H1 (cell line): ENCODE data around the gene AIF1L. TPM values are rescaled to one million over a fixed set of nuclear protein-coding genes. Genes with fewer than 3 reads are reported as not detected.

Experiments used
- CTCF ChIA-PET: fragments of 300-600 bp; sonication (Branson Sonifier 250); formaldehyde crosslinking; loops from one replicate; lab custom pipeline; 2021; ENCODE audit not compliant: partially characterized antibody; lab: Charles Lee
- POLR2A ChIA-PET: fragments of 300-600 bp; sonication (Branson Sonifier 250); formaldehyde crosslinking; loops from one replicate; lab custom pipeline; 2021; ENCODE audit warnings: inconsistent platforms; ENCODE audit not compliant: partially characterized antibody; lab: Charles Lee
- DNase-seq, 2 experiments: peaks; one replicate each; pipeline versions ENCODE4 v3.0.0 to v3.0.0-alpha.2; 2010 to 2022; ENCODE audit warnings: low spot score in 2 of 2, low read depth in 1 of 2, mixed read lengths in 1 of 2
- FAIRE-seq: peaks from 2 replicates; lab custom pipeline; 2011; peaks lifted over from hg19 to GRCh38; lab: Jason Lieb, UNC
- H2AFZ ChIP-seq: 2 replicates; pipeline ENCODE4 v1.8.1; 2012; ENCODE audit warnings: low read length, inconsistent platforms
- H2AK5ac ChIP-seq: 2 replicates; pipeline ENCODE4 v1.6.1; 2013; ENCODE audit warnings: low read depth, low read length
- H2BK120ac ChIP-seq: replicated peaks from 2 replicates; pipeline ENCODE3; 2013; ENCODE audit warnings: low read depth, low read length, inconsistent platforms
- H2BK12ac ChIP-seq: 2 replicates; pipeline ENCODE4 v1.6.1; 2013; ENCODE audit warnings: low read depth, low read length
- H2BK15ac ChIP-seq: 2 replicates; pipeline ENCODE4 v1.6.1; 2013; ENCODE audit warnings: low read length
- H2BK20ac ChIP-seq: 2 replicates; pipeline ENCODE4 v1.6.1; 2013; ENCODE audit warnings: low read length
- H2BK5ac ChIP-seq: 2 replicates; pipeline ENCODE4 v1.6.1; 2013; ENCODE audit warnings: low read depth, low read length
- H3K14ac ChIP-seq: 2 replicates; pipeline ENCODE4 v1.6.1; 2013; ENCODE audit warnings: inconsistent platforms; ENCODE audit not compliant: insufficient read length
- H3K18ac ChIP-seq: 2 replicates; pipeline ENCODE4 v1.6.1; 2013; ENCODE audit warnings: low read length; ENCODE audit errors: extremely low read depth
- H3K23ac ChIP-seq: 2 replicates; pipeline ENCODE4 v1.6.1; 2013; ENCODE audit warnings: inconsistent platforms; ENCODE audit not compliant: insufficient read length
- H3K23me2 ChIP-seq: 2 replicates; pipeline ENCODE4 v1.6.1; 2013; ENCODE audit warnings: low read depth, low read length
- H3K27ac ChIP-seq: 2 replicates; pipeline ENCODE4 v1.6.1; 2011; ENCODE audit warnings: low read depth, low read length, inconsistent platforms
- H3K27me3 ChIP-seq, 4 experiments: replicated peaks in 1 of 4; 1 replicate in 1 of 4; 2 replicates in 3 of 4; pipeline versions ENCODE4 v1.6.1 to v1.8.1; 2011 to 2013; ENCODE audit warnings: low read length in 3 of 4, mild to moderate bottlenecking in 3 of 4, inconsistent platforms in 2 of 4, mixed read lengths in 2 of 4, moderate library complexity in 1 of 4; ENCODE audit not compliant: control insufficient read depth in 3 of 4, insufficient read depth in 3 of 4; ENCODE audit errors: extremely low read depth in 1 of 4
- H3K36me3 ChIP-seq, 4 experiments: 2 replicates each; pipeline versions ENCODE4 v1.6.1 to v1.8.1; 2011 to 2013; ENCODE audit warnings: mild to moderate bottlenecking in 4 of 4, low read length in 3 of 4, moderate library complexity in 2 of 4, control low read depth in 1 of 4, inconsistent platforms in 1 of 4; ENCODE audit not compliant: insufficient read depth in 4 of 4, control insufficient read depth in 2 of 4
- H3K4ac ChIP-seq: replicated peaks from 2 replicates; pipeline ENCODE3; 2013; ENCODE audit warnings: low read length, low read depth, mixed read lengths, inconsistent platforms; ENCODE audit not compliant: insufficient read length
- H3K4me1 ChIP-seq, 4 experiments: replicated peaks in 1 of 4; 1 replicate in 1 of 4; 2 replicates in 3 of 4; pipeline versions ENCODE4 v1.6.1 to v1.8.1; 2011 to 2013; ENCODE audit warnings: low read length in 3 of 4, inconsistent platforms in 2 of 4, mixed read lengths in 1 of 4; ENCODE audit not compliant: insufficient read depth in 4 of 4, control insufficient read depth in 3 of 4
- H3K4me2 ChIP-seq, 2 experiments: 2 replicates each; pipeline versions ENCODE4 v1.6.1 to v1.8.1; 2011 to 2013; ENCODE audit warnings: low read depth in 2 of 2, low read length in 2 of 2, control low read depth in 1 of 2, inconsistent platforms in 1 of 2, mild to moderate bottlenecking in 1 of 2; ENCODE audit not compliant: insufficient read depth in 1 of 2
- H3K4me3 ChIP-seq, 4 experiments: fragments of 200-600, 300-600 bp in 1 of 4; sonication (generic), shearing (Covaris generic), sonication (Bioruptor Twin) in 1 of 4; 2 replicates each; pipeline versions ENCODE4 v1.5.1 to v1.8.1; 2011 to 2016; ENCODE audit warnings: low read length in 4 of 4, low read depth in 3 of 4, control low read depth in 2 of 4, inconsistent platforms in 2 of 4, mild to moderate bottlenecking in 2 of 4, mixed read lengths in 1 of 4, moderate library complexity in 1 of 4; ENCODE audit not compliant: insufficient read depth in 2 of 4; ENCODE audit errors: extremely low read depth in 1 of 4
- H3K56ac ChIP-seq: replicated peaks from 2 replicates; pipeline ENCODE3; 2013; ENCODE audit warnings: low read depth, mild to moderate bottlenecking, mixed read lengths, low read length, inconsistent platforms; ENCODE audit not compliant: insufficient read length
- H3K79me1 ChIP-seq: 2 replicates; pipeline ENCODE4 v1.6.1; 2013; ENCODE audit warnings: low read depth, low read length, control low read depth
- H3K79me2 ChIP-seq, 2 experiments: 2 replicates each; pipeline versions ENCODE4 v1.6.1 to v1.8.1; 2012 to 2013; ENCODE audit warnings: low read length in 2 of 2, mild to moderate bottlenecking in 2 of 2, inconsistent platforms in 1 of 2; ENCODE audit not compliant: insufficient read depth in 2 of 2, control insufficient read depth in 1 of 2
- H3K9ac ChIP-seq, 4 experiments: replicated peaks in 1 of 4; 1 replicate in 1 of 4; 2 replicates in 3 of 4; pipeline versions ENCODE4 v1.6.1 to v1.8.1; 2011 to 2013; ENCODE audit warnings: low read depth in 3 of 4, low read length in 3 of 4, control low read depth in 2 of 4, mild to moderate bottlenecking in 2 of 4, moderate library complexity in 2 of 4, inconsistent platforms in 1 of 4; ENCODE audit errors: extremely low read depth in 1 of 4
- H3K9me3 ChIP-seq, 2 experiments: 2 replicates each; pipeline versions ENCODE4 v1.6.1 to v1.8.1; 2012 to 2013; ENCODE audit warnings: mild to moderate bottlenecking in 2 of 2, moderate library complexity in 2 of 2, control low read depth in 1 of 2, inconsistent platforms in 1 of 2, low read depth in 1 of 2, low read length in 1 of 2, mixed read lengths in 1 of 2; ENCODE audit not compliant: insufficient read depth in 2 of 2
- H4K20me1 ChIP-seq, 2 experiments: replicated peaks in 1 of 2; 2 replicates each; pipeline versions ENCODE3 to v1.8.1; 2011 to 2013; ENCODE audit warnings: inconsistent platforms in 2 of 2, low read length in 2 of 2, mild to moderate bottlenecking in 1 of 2; ENCODE audit not compliant: insufficient read depth in 2 of 2, control insufficient read depth in 1 of 2
- H4K5ac ChIP-seq: 2 replicates; pipeline ENCODE4 v1.6.1; 2013; ENCODE audit warnings: low read length, low read depth, mixed read lengths, inconsistent platforms; ENCODE audit not compliant: insufficient read length
- H4K8ac ChIP-seq: 2 replicates; pipeline ENCODE4 v1.8.0; 2013; ENCODE audit warnings: mild to moderate bottlenecking, moderate library complexity, low read length, inconsistent platforms; ENCODE audit not compliant: insufficient read depth; ENCODE audit errors: extremely low read depth
- H4K91ac ChIP-seq: replicated peaks from 2 replicates; pipeline ENCODE3; 2013; ENCODE audit warnings: low read length, mixed read lengths, inconsistent platforms; ENCODE audit not compliant: insufficient read length
- ASH2L ChIP-seq: fragments of 200-600, 300-600 bp; sonication (generic); IDR thresholded peaks from one replicate; pipeline ENCODE4 v1.7.1; 2017; ENCODE audit warnings: low read length
- ATF3 ChIP-seq: IDR thresholded peaks from 2 replicates; pipeline ENCODE4 v1.6.1; 2011; ENCODE audit warnings: low read depth, mild to moderate bottlenecking, low read length; ENCODE audit not compliant: insufficient read depth
- NANOG ChIP-seq: IDR thresholded peaks from 2 replicates; pipeline ENCODE4 v1.6.1; 2011; ENCODE audit warnings: low read length, low read depth, mild to moderate bottlenecking, inconsistent platforms; ENCODE audit not compliant: insufficient read depth, poor library complexity, severe bottlenecking
- RNF2 ChIP-seq: fragments of 200-900, 300-1000 bp; sonication (generic); IDR thresholded peaks from 2 replicates; pipeline ENCODE4 v1.7.1; 2016; ENCODE audit warnings: borderline replicate concordance, low read depth, mild to moderate bottlenecking, antibody characterized with exemption, low read length; ENCODE audit not compliant: poor library complexity, severe bottlenecking; ENCODE audit errors: missing control alignments
- SP4 ChIP-seq: IDR thresholded peaks from 2 replicates; pipeline ENCODE4 v1.6.1; 2012; ENCODE audit warnings: low read length, inconsistent platforms
- SUZ12 ChIP-seq: fragments of 200-600 bp; sonication (generic); IDR thresholded peaks from 2 replicates; pipeline ENCODE4 v1.6.1; 2012; ENCODE audit warnings: mild to moderate bottlenecking, inconsistent platforms, low read length, moderate library complexity, mixed read lengths
- WGBS, 2 experiments: shearing (Covaris generic) in 1 of 2; methylation state at CpG; one replicate each; pipeline versions ENCODE4 v1.1.6 to v1.1.7; 2013 to 2015; ENCODE audit warnings: low lambda C conversion rate in 2 of 2, mixed read lengths in 2 of 2, inconsistent platforms in 1 of 2, low coverage in 1 of 2, missing lambda C conversion rate in 1 of 2; ENCODE audit not compliant: insufficient replicate concordance in 2 of 2, insufficient coverage in 1 of 2, insufficient read length in 1 of 2; ENCODE audit errors: extremely low coverage in 1 of 2, missing lambda C conversion rate in 1 of 2; 5-methylcytosine and 5-hydroxymethylcytosine counted together
- polyA plus RNA-seq, 7 experiments: library from polyadenylated mRNA; depleted of rRNA in 3 of 7; stranded (reverse) in 5 of 7; unstranded in 2 of 7; fragments of >200 nt in 5 of 7; fragments of 200-250 nt in 2 of 7; gene quantifications; 1 replicate in 5 of 7; 2 replicates in 1 of 7; 4 replicates in 1 of 7; pipeline versions ENCODE4 v1.2.1 to v1.2.3, GENCODE V29; 2011 to 2013; ENCODE audit warnings: missing spikeins in 2 of 7, mixed read lengths in 2 of 7
- total RNA-seq: library from RNA; stranded (reverse); fragmentation: NEBNext Ultra II Directional; extraction: Animal tissue kit (Norgen Biotek cat#: 25700); gene quantifications from 2 replicates; pipeline ENCODE4 v1.2.1, GENCODE V29; 2021

AIF1L gene
- total and polyA plus RNA-seq, 2 of the 8 experiments (the other 6 are each of a cell fraction or from before 2014, with no cell fraction given), result 70.7 to 149 TPM

GRCh38 chr9:131092030-131092429, 4.3 kb upstream of the AIF1L start:
- Histone ChIP-seq H3K4me3 (no peak overlapping the region), H3K27ac (no peak overlapping the region), H3K18ac (no peak overlapping the region), H3K9me3 (no peaks in the 10 kb centered on the region), H4K5ac (no peak overlapping the region), H3K56ac (no peak overlapping the region), H2BK120ac (no peak overlapping the region), H3K23ac (no peak overlapping the region), H2AFZ (no peak overlapping the region), H3K27me3 (no peaks in the 10 kb centered on the region; a peak in 2 of 7 replicates), H3K23me2 (peaks cover 2% of the 10 kb centered on the region; the same call in 1 of the 2 replicates), H2AK5ac (no peak overlapping the region), H2BK15ac (0 out of 2 replicates have a peak overlapping the region, but pooled peaks have one; percentile 29), H3K9ac (no peak overlapping the region), H3K36me3 (no peaks in the 10 kb centered on the region), H3K79me1 (peaks cover 1% of the 10 kb centered on the region; the same call in 1 of the 2 replicates), H3K4me1 (peaks cover 0 to 7% (median 3%) of the 10 kb centered on the region in 4 experiments; a peak in 5 of 7 replicates), H3K4me2 (no peak overlapping the region), H2BK20ac (peak overlapping the region; percentile 48; the same call in 1 of the 2 replicates), H2BK5ac (no peak overlapping the region), H3K4ac (no peak overlapping the region), H4K20me1 (peaks cover 0 to 5% of the 10 kb centered on the region in 2 experiments), H4K91ac (no peak overlapping the region), H4K8ac (no peak overlapping the region), H3K79me2 (no peaks in the 10 kb centered on the region), H3K14ac (no peak overlapping the region), H2BK12ac (no peak overlapping the region)
- 76% methylated on average over 6 of the region's 6 CpGs; no CpG with 5 or more reads in 1 of the 2 experiments for WGBS, 2 experiments
- POLR2A ChIA-PET, result interaction anchor here (1.0 to 29.0 kb wide), 3 partner anchors 10 to 26 kb away, joined by 3 to 751 read pairs (median 4); partner anchors contain the start of gene NUP214
- FAIRE-seq, result no peak
- CTCF ChIA-PET, result interaction anchor here (1.7 kb wide), 1 partner anchor 66 kb away, joined by 3 read pairs; no protein-coding TSS in a partner anchor
- DNase-seq, result no peak
- TF ChIP-seq SP4 (no peak), SUZ12 (no peak), NANOG (no peak), RNF2 (no peak), ASH2L (no peak), ATF3 (no peak)
